Duodenal mucosa (tissue), 2 donors: Measurements from ENCODE around the gene KRTAP8-1.

Source experiments
- H3K27ac ChIP-seq: one replicate; pipeline ENCODE4 v1.7.0; 2013; ENCODE audit warnings: low read depth, low read length
- H3K27me3 ChIP-seq, 2 donors: one replicate each; pipeline ENCODE4 v1.7.0; 2013; ENCODE audit warnings: low read length in 2 of 2, control low read depth in 1 of 2; ENCODE audit not compliant: insufficient read depth in 2 of 2, control insufficient read depth in 1 of 2
- H3K36me3 ChIP-seq, 2 donors: one replicate each; pipeline ENCODE4 v1.7.0; 2013; ENCODE audit warnings: low read length in 2 of 2, control low read depth in 1 of 2; ENCODE audit not compliant: insufficient read depth in 2 of 2, control insufficient read depth in 1 of 2
- H3K4me1 ChIP-seq, 2 donors: one replicate each; pipeline ENCODE4 v1.7.0; 2013; ENCODE audit warnings: low read length in 2 of 2, control low read depth in 1 of 2; ENCODE audit not compliant: insufficient read depth in 2 of 2, control insufficient read depth in 1 of 2
- H3K4me3 ChIP-seq, 2 donors: one replicate each; pipeline ENCODE4 v1.7.0; 2013; ENCODE audit warnings: low read length in 2 of 2, low read depth in 1 of 2
- H3K9ac ChIP-seq, 2 donors: one replicate each; pipeline ENCODE4 v1.7.0; 2013; ENCODE audit warnings: low read length in 2 of 2, low read depth in 1 of 2
- H3K9me3 ChIP-seq, 2 donors: one replicate each; pipeline ENCODE4 v1.7.0; 2013; ENCODE audit warnings: low read length in 2 of 2, control low read depth in 1 of 2; ENCODE audit not compliant: control insufficient read depth in 1 of 2

KRTAP8-1 gene

DNA sequence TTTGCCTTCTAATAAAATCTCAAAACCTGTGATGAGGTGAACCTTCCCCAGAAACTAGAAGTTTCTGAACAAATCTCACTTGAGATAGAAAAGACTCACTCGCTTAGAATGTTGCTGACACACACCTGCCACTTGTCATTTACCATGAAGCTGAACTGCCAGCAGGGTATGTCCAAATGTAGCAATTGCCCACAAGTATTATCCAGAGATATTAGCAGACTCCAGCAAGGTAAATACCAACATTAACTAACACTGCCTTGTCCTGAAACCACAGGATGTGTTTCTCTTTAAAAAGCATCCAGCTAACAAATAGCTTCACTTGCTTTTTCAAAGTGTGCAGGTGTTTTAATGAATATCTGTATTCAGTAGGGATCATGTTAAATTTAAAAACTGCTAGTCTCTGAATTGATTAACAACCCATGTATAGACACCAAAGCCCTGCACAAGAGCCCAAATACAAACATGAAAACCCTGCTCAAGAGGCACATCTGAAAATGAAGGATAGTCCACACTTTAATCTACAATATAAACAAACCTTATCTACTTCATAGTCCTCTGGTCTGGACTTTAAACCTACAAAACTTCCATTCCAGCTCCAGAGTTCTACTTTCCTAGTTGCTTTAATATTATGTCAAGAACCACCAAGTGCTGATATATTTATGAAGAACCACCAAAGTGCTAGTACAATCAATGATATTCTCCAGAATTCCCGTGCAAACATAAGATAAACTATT lies 19.3 kb downstream of the KRTAP8-1 start:
- H3K4me3 ChIP-seq = no peak overlapping the region
- H3K9ac ChIP-seq = no peak overlapping the region
- no peak overlapping the region for H3K27ac ChIP-seq
- H3K9me3 ChIP-seq = no peaks in the 10 kb centered on the region
- no peaks in the 10 kb centered on the region for H3K36me3 ChIP-seq
- H3K4me1 ChIP-seq = no peaks in the 10 kb centered on the region
- H3K27me3 ChIP-seq = no peaks in the 10 kb centered on the region

GRCh38 chr21:30779249-30779648 lies 33.8 kb downstream of the KRTAP8-1 start:
- H3K27me3 ChIP-seq = no peaks in the 10 kb centered on the region
- no peaks in the 10 kb centered on the region for H3K36me3 ChIP-seq
- H3K27ac ChIP-seq = no peak overlapping the region
- H3K4me3 ChIP-seq = no peak overlapping the region
- H3K4me1 ChIP-seq = no peaks in the 10 kb centered on the region
- peaks cover 2 to 9% of the 10 kb centered on the region in 2 donors for H3K9me3 ChIP-seq
- no peak overlapping the region for H3K9ac ChIP-seq

GRCh38 chr21:30769724-30770431 lies 43.2 kb downstream of the KRTAP8-1 start:
- Histone ChIP-seq H3K4me1 (no peaks in the 10 kb centered on the region), H3K27me3 (no peaks in the 10 kb centered on the region), H3K4me3 (no peak overlapping the region), H3K27ac (no peak overlapping the region), H3K36me3 (no peaks in the 10 kb centered on the region), H3K9me3 (peaks cover 0 to 4% of the 10 kb centered on the region in 2 donors), H3K9ac (no peak overlapping the region)
